Osteocyte (in vitro differentiated cells): Measurements from ENCODE around the gene PTGES. TPM values are rescaled to one million over a fixed set of nuclear protein-coding genes. Genes with fewer than 3 reads are reported as not detected.

ENCODE experiments used
- DNase-seq: peaks from one replicate; pipeline ENCODE4 v3.0.0; 2021; ENCODE audit warnings: mixed read lengths; ENCODE audit not compliant: unreplicated experiment; ENCODE audit errors: extremely low spot score
- H3K27ac Mint-ChIP-seq: one replicate; pipeline ENCODE4 v1.8.0; 2021; ENCODE audit warnings: mild to moderate bottlenecking, mixed read lengths; ENCODE audit not compliant: unreplicated experiment
- H3K27me3 Mint-ChIP-seq: one replicate; pipeline ENCODE4 v1.8.0; 2021; ENCODE audit warnings: mixed read lengths; ENCODE audit not compliant: unreplicated experiment
- H3K36me3 Mint-ChIP-seq: one replicate; pipeline ENCODE4 v1.8.0; 2021; ENCODE audit warnings: mixed read lengths; ENCODE audit not compliant: unreplicated experiment
- H3K4me1 Mint-ChIP-seq: one replicate; pipeline ENCODE4 v1.8.0; 2021; ENCODE audit warnings: mixed read lengths; ENCODE audit not compliant: unreplicated experiment
- H3K4me3 Mint-ChIP-seq: one replicate; pipeline ENCODE4 v1.8.0; 2021; ENCODE audit warnings: mild to moderate bottlenecking, moderate library complexity, mixed read lengths; ENCODE audit not compliant: unreplicated experiment
- H3K9me3 Mint-ChIP-seq: one replicate; pipeline ENCODE4 v1.8.0; 2021; ENCODE audit warnings: mixed read lengths; ENCODE audit not compliant: unreplicated experiment
- CTCF ChIP-seq: fragments of 200-600 bp; sonication (generic); IDR thresholded peaks from 2 replicates; pipeline ENCODE4 v1.5.0; 2021; ENCODE audit warnings: antibody characterized with exemption, mild to moderate bottlenecking, moderate library complexity
- total RNA-seq: library from RNA; stranded (reverse); gene quantifications from 2 replicates; pipeline ENCODE4 v1.2.1, GENCODE V29; 2021

The PTGES gene
- total RNA-seq, 1 donor from 2014 or later = 0.83 TPM

DNA sequence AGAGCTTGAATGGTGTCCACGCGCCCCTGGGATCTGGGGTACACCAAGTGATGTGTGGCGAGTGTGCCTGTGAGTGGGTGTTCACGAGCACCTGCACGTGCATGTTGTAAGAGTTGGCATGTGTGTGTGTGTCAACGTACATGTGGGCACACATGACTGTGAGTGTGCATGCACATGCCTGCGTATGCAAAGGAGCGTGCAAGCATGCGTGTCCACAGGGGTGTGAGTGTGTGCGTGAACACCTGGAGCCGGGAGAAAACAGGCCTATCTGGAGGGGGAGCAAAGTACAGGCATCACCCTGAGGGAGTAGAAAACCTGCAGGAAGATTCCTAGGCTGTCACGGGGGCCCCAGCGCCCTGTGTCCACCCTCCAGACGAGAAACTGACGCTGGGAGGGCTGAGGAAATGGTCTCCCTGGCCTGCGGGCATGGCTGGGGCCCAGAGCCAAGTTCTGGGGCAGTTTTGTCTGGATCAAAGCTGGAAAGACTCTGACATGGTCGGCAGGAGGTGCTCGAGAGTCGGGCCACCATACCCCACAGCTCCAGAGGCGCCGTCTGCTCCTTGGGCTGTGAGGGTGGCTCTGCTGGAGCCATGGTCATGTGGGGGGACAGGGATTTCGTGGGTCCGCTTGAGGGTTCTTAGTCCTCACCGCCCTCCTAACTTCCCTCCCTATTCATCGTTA, 31.8 kb downstream of the PTGES start:
- TF ChIP-seq CTCF = no peak
- Mint-ChIP-seq H3K9me3 (no peaks in the 10 kb centered on the region), H3K27ac (no peak overlapping the region), H3K36me3 (no peaks in the 10 kb centered on the region), H3K27me3 (no peaks in the 10 kb centered on the region), H3K4me1 (peaks cover 16% of the 10 kb centered on the region), H3K4me3 (no peak overlapping the region)
- no peak for DNase-seq

- TF ChIP-seq CTCF = peak; percentile 35
- H3K4me3 Mint-ChIP-seq = no peak overlapping the region
- H3K4me1 Mint-ChIP-seq = peaks cover 15% of the 10 kb centered on the region
- DNase-seq = no peak
- no peaks in the 10 kb centered on the region for H3K27me3 Mint-ChIP-seq
- H3K36me3 Mint-ChIP-seq = no peaks in the 10 kb centered on the region
- H3K27ac Mint-ChIP-seq = no peak overlapping the region
- no peaks in the 10 kb centered on the region for H3K9me3 Mint-ChIP-seq
These were observed 32.5 kb downstream of the PTGES start for GRCh38 chr9:129720181-129720864.

- H3K9me3 Mint-ChIP-seq = no peaks in the 10 kb centered on the region
- TF ChIP-seq CTCF = no peak
- H3K4me1 Mint-ChIP-seq = peaks cover 12% of the 10 kb centered on the region
- no peak overlapping the region for H3K4me3 Mint-ChIP-seq
- no peaks in the 10 kb centered on the region for H3K27me3 Mint-ChIP-seq
- no peaks in the 10 kb centered on the region for H3K36me3 Mint-ChIP-seq
- H3K27ac Mint-ChIP-seq = no peak overlapping the region
- DNase-seq = no peak
These were observed 33.7 kb downstream of the PTGES start for GRCh38 chr9:129719135-129719534.

DNA sequence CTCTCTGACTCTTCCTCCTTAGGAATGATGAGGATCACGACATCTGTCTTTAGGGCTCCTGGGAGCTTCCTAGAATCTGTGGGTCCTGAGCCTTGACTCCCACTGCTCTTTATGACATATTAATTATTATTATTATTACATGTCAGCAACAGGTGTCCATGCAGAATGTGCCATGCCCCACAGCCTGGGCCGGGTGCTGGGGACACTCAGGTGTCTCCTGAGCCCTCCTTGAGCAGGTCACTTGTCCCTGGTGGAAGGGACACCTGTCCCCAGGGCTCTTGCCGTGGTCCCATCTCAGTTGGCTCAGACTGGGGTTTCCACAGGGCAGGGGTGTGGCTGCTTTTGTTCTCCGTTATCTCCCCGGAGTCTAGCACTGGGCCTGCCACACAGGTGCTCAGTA, 34.2 kb downstream of the PTGES start:
- no peaks in the 10 kb centered on the region for H3K9me3 Mint-ChIP-seq
- no peak for TF ChIP-seq CTCF
- H3K4me1 Mint-ChIP-seq = peaks cover 12% of the 10 kb centered on the region
- H3K27me3 Mint-ChIP-seq = no peaks in the 10 kb centered on the region
- H3K4me3 Mint-ChIP-seq = no peak overlapping the region
- H3K36me3 Mint-ChIP-seq = no peaks in the 10 kb centered on the region
- DNase-seq = no peak
- no peak overlapping the region for H3K27ac Mint-ChIP-seq

- Mint-ChIP-seq H3K27ac (no peak overlapping the region), H3K9me3 (no peaks in the 10 kb centered on the region), H3K27me3 (no peaks in the 10 kb centered on the region), H3K36me3 (no peaks in the 10 kb centered on the region), H3K4me1 (peaks cover 16% of the 10 kb centered on the region), H3K4me3 (no peak overlapping the region)
- no peak for DNase-seq
- no peak for TF ChIP-seq CTCF
These were observed 34.9 kb downstream of the PTGES start for GRCh38 chr9:129717991-129718390.
